Measurements from ENCODE around the gene MRPS7.

GRCh38 chr17:75270218-75270965 lies 8.7 kb downstream of the MRPS7 start:
- peak; percentile 28 to 50 for TF ChIP-seq CTCF (conservative IDR thresholded peaks at IDR 0.05 in 1 of 2, IDR thresholded peaks at IDR 0.05 in 1 of 2; ENCODE audit: extremely low read depth in 1 of 2, insufficient read depth in 1 of 2, low read depth in 1 of 2, low read length in 2 of 2)
- TF ChIP-seq EZH2 (IDR thresholded peaks at IDR 0.05; ENCODE audit: borderline replicate concordance, low read length) = no peak
